Measurements from ENCODE around the gene CMBL. TPM values are rescaled to one million over a fixed set of nuclear protein-coding genes. Genes with fewer than 3 reads are reported as not detected.

CMBL gene
- total and polyA plus RNA-seq, 2 donors from 2014 or later: 36.6 to 243 TPM

GRCh38 chr5:10320793-10321192, 13.1 kb upstream of the CMBL start:
- no peak overlapping the region for H3K4me3 ChIP-seq (ENCODE audit: low read length in 3 of 3)
- FAIRE-seq: no peak
- intact Hi-C loops (cut with DNase I): no loop called here

DNA sequence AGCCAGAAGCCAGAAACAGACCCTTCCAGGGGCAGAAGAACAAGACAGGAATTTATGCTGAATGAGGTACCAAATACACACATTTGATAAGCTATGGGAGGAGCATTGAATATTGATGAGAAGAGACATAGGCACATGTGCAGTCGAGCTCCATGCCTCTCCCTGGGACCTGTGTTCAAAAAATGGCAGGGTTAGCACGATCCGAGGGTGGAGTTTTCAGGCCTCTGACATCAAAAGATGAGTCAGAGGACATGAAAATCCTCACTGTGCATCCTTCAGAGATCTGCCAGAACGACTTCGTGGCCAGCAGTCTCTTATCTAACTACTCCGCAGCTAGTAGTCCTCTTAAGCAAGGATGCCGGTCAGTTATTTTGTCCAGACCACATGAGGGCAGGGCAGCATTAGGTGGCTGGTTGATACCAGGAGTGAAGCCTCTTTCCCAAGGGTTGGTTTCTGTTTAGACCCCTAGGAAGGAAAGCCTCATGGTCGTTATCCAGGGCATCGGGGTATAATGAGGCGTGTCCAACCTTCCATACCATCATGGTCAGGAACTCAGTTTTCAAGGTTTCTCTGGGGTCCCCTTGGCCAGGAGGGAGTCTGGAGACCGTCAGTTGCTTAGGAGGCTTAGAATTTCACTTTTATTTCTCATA, 11.6 kb upstream of the CMBL start:
- Histone ChIP-seq H3K27me3 (ENCODE audit: control insufficient read depth, insufficient read depth, low read length) (no peaks in the 10 kb centered on the region), H3K9ac (ENCODE audit: low read length in 3 of 3) (no peak overlapping the region), H3K4me1 (ENCODE audit: control insufficient read depth in 2 of 3, insufficient read depth in 2 of 3, low read depth in 1 of 3, low read length in 3 of 3) (peaks cover 0 to 5% (median 0%) of the 10 kb centered on the region in 3 donors), H3K36me3 (ENCODE audit: control insufficient read depth in 2 of 3, insufficient read depth in 3 of 3, low read length in 3 of 3) (no peaks in the 10 kb centered on the region), H3K27ac (ENCODE audit: low read depth in 2 of 2, low read length in 2 of 2) (no peak overlapping the region), H3K4me3 (ENCODE audit: low read length in 3 of 3) (no peak overlapping the region), H3K9me3 (ENCODE audit: control insufficient read depth in 2 of 3, insufficient read depth in 1 of 3, low read length in 3 of 3) (no peaks in the 10 kb centered on the region)
- TF ChIP-seq, protein P1, sequence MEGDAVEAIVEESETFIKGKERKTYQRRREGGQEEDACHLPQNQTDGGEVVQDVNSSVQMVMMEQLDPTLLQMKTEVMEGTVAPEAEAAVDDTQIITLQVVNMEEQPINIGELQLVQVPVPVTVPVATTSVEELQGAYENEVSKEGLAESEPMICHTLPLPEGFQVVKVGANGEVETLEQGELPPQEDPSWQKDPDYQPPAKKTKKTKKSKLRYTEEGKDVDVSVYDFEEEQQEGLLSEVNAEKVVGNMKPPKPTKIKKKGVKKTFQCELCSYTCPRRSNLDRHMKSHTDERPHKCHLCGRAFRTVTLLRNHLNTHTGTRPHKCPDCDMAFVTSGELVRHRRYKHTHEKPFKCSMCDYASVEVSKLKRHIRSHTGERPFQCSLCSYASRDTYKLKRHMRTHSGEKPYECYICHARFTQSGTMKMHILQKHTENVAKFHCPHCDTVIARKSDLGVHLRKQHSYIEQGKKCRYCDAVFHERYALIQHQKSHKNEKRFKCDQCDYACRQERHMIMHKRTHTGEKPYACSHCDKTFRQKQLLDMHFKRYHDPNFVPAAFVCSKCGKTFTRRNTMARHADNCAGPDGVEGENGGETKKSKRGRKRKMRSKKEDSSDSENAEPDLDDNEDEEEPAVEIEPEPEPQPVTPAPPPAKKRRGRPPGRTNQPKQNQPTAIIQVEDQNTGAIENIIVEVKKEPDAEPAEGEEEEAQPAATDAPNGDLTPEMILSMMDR (IDR thresholded peaks at IDR 0.05; ENCODE audit: borderline replicate concordance, extremely low read depth, insufficient read depth): no peak
- intact Hi-C loops (cut with DNase I): no loop called here
- no peak for DNase-seq
- no peak for FAIRE-seq

More at GRCh38 chr5:10320793-10321192, 13.1 kb upstream of the CMBL start:
- Histone ChIP-seq H3K27ac (ENCODE audit: low read depth in 2 of 2, low read length in 2 of 2) (no peak overlapping the region), H3K27me3 (ENCODE audit: control insufficient read depth, insufficient read depth, low read length) (no peaks in the 10 kb centered on the region), H3K4me1 (ENCODE audit: control insufficient read depth in 2 of 3, insufficient read depth in 2 of 3, low read depth in 1 of 3, low read length in 3 of 3) (peaks cover 0 to 5% (median 0%) of the 10 kb centered on the region in 3 donors), H3K9me3 (ENCODE audit: control insufficient read depth in 2 of 3, insufficient read depth in 1 of 3, low read length in 3 of 3) (no peaks in the 10 kb centered on the region), H3K36me3 (ENCODE audit: control insufficient read depth in 2 of 3, insufficient read depth in 3 of 3, low read length in 3 of 3) (no peaks in the 10 kb centered on the region), H3K9ac (ENCODE audit: low read length in 3 of 3) (no peak overlapping the region)
- DNase-seq: no peak
- TF ChIP-seq, protein P1 (IDR thresholded peaks at IDR 0.05; ENCODE audit: borderline replicate concordance, extremely low read depth, insufficient read depth): no peak

DNA sequence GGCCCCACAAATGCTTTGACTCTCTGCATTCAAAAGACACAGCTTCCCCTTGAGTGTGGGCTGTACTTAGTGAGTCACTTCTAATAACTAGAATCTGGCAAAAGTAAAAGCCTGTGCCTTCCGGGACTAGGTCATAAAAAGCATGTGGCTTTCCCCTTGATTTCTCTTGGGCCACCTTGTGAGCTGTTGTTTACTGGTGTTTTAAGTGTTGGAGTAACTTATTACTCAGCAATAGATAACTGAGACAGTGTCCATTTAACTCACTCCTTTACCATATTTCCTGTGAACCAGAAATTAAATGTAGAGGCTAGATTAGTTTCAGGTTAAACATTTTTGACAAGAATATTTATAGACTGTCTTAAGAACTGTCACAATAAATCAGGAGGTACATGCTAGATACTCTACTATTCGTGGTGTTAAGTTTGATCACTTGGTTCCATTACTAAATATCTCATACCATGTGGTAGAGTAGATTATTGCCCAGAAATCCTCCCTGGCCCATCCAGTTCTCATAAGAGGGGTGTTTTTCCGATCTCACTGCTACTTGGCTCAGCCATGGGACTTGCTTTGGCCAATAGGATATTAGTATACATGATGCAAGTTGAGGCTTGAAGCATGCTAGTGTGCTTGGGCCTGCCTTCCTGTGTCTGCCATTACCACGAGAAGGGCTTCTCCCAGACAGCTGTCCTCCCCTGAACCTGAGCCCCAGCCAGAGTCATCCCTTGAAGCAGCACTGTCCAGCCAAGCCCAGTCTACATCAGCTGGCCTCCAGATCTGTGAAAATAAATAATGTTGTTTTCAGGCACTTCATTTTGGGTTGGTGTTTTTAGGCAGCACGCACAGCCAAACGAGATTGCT, 10.4 kb upstream of the CMBL start:
- DNase-seq (no peak), FAIRE-seq (no peak)
- no peaks in the 10 kb centered on the region for H3K9me3 ChIP-seq (ENCODE audit: control insufficient read depth in 2 of 3, insufficient read depth in 1 of 3, low read length in 3 of 3)
- no peak overlapping the region for H3K27ac ChIP-seq (ENCODE audit: low read depth in 2 of 2, low read length in 2 of 2)
- no peaks in the 10 kb centered on the region for H3K36me3 ChIP-seq (ENCODE audit: control insufficient read depth in 2 of 3, insufficient read depth in 3 of 3, low read length in 3 of 3)
- no peaks in the 10 kb centered on the region for H3K27me3 ChIP-seq (ENCODE audit: control insufficient read depth, insufficient read depth, low read length)
- no peaks in the 10 kb centered on the region for H3K4me1 ChIP-seq (ENCODE audit: control insufficient read depth in 2 of 3, insufficient read depth in 2 of 3, low read depth in 1 of 3, low read length in 3 of 3)
- intact Hi-C loops (cut with DNase I): no loop called here
- no peak overlapping the region for H3K4me3 ChIP-seq (ENCODE audit: low read length in 3 of 3)
- H3K9ac ChIP-seq (ENCODE audit: low read length in 3 of 3): no peak overlapping the region
- TF ChIP-seq, protein P1 (IDR thresholded peaks at IDR 0.05; ENCODE audit: borderline replicate concordance, extremely low read depth, insufficient read depth): no peak
